ENCODE measurements around the gene SORCS1. TPM values are rescaled to one million over a fixed set of nuclear protein-coding genes. Genes with fewer than 3 reads are reported as not detected.

SORCS1 gene
- total RNA-seq, 1 donor from 2014 or later: 1.1 TPM

DNA sequence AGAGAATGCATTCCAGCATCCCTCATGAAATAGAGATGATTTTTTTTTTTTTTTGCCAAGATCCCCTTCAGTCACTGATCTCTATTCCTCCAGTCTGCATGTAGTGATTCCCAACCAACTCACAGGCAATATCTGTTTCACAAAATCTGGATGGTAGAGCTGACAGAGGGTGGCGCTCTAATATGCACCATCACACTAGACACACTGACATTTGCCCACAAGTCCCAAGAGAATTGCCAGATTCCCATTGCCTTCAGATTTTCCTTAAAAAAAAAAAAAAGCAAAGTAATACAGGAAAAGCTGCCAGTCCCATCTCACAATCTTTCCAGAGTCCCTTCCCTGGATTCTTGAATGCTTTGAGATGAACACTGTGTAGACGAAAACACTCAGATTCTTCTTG is 301.0 kb downstream of the SORCS1 start:
- Mint-ChIP-seq H3K4me3 (ENCODE audit: unreplicated experiment) (no peak overlapping the region), H3K27ac (ENCODE audit: unreplicated experiment) (no peak overlapping the region), H3K36me3 (ENCODE audit: low read depth, unreplicated experiment) (no peaks in the 10 kb centered on the region), H3K4me1 (ENCODE audit: low read depth, unreplicated experiment) (no peaks in the 10 kb centered on the region), H3K9me3 (ENCODE audit: unreplicated experiment) (no peaks in the 10 kb centered on the region), H3K27me3 (ENCODE audit: low read depth, unreplicated experiment) (no peaks in the 10 kb centered on the region)
- no peak for TF ChIP-seq EZH2 (IDR thresholded peaks at IDR 0.05; ENCODE audit: insufficient read depth, low read length)
- TF ChIP-seq, protein P1, sequence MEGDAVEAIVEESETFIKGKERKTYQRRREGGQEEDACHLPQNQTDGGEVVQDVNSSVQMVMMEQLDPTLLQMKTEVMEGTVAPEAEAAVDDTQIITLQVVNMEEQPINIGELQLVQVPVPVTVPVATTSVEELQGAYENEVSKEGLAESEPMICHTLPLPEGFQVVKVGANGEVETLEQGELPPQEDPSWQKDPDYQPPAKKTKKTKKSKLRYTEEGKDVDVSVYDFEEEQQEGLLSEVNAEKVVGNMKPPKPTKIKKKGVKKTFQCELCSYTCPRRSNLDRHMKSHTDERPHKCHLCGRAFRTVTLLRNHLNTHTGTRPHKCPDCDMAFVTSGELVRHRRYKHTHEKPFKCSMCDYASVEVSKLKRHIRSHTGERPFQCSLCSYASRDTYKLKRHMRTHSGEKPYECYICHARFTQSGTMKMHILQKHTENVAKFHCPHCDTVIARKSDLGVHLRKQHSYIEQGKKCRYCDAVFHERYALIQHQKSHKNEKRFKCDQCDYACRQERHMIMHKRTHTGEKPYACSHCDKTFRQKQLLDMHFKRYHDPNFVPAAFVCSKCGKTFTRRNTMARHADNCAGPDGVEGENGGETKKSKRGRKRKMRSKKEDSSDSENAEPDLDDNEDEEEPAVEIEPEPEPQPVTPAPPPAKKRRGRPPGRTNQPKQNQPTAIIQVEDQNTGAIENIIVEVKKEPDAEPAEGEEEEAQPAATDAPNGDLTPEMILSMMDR (IDR thresholded peaks at IDR 0.05; ENCODE audit: insufficient read depth, low read depth, low read length): no peak
- Histone ChIP-seq H3K4me1 (ENCODE audit: insufficient read depth, low read length) (no peaks in the 10 kb centered on the region), H3K79me2 (ENCODE audit: insufficient read depth, low read length) (no peaks in the 10 kb centered on the region), H4K20me1 (ENCODE audit: insufficient read depth, low read length) (no peaks in the 10 kb centered on the region), H3K9ac (ENCODE audit: low read length) (no peak overlapping the region), H3K27me3 (ENCODE audit: insufficient read depth, low read length) (no peaks in the 10 kb centered on the region), H3K36me3 (ENCODE audit: insufficient read depth, low read length) (no peaks in the 10 kb centered on the region), H3K9me3 (ENCODE audit: insufficient read depth, low read depth, low read length) (no peaks in the 10 kb centered on the region), H2AFZ (ENCODE audit: low read depth, low read length) (no peak overlapping the region), H3K27ac (ENCODE audit: low read depth, low read length) (no peak overlapping the region), H3K4me3 (ENCODE audit: insufficient read depth, low read depth, low read length) (no peak overlapping the region), H3K4me2 (ENCODE audit: low read length) (no peak overlapping the region)
- FAIRE-seq: no peak
- DNase-seq (ENCODE audit: low read depth): no peak

DNA sequence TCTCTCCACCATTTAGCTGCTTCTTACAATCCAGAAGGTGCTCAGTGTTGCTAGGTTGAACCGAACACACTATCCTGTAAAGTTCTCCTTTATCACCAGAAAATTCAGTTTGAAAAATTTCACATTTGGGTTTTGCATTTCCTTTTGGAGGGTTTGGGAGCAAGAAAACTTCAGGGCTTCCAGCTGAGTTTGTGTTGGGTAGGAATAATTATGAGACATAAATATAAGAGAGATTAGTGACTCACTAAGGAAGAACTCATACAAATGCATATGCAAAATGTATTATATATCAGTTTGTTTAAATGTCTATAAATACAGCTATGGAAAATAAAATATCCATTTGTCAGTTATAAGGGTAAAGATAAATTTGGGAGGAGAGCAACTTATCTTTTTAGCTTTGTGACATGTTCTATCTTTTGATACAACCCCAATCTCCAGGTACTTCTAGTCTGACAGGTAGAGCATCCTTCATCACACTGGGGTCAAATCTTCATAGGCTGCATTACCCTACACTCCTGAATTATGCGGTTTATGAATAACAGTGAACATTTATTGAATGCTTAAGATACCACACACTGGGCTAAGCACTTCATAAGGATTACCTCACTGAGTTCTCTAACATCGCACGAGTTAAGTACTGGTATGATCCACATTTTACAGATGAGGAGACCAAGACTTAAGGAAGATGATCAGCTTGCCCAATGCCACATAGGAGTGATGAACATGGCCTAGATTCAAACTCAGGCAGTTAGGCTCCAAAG is 304.4 kb downstream of the SORCS1 start:
- Histone ChIP-seq H3K27ac (ENCODE audit: low read depth, low read length) (no peak overlapping the region), H3K9me3 (ENCODE audit: insufficient read depth, low read depth, low read length) (no peaks in the 10 kb centered on the region), H3K4me2 (ENCODE audit: low read length) (no peak overlapping the region), H3K4me1 (ENCODE audit: insufficient read depth, low read length) (no peaks in the 10 kb centered on the region), H3K9ac (ENCODE audit: low read length) (no peak overlapping the region), H3K27me3 (ENCODE audit: insufficient read depth, low read length) (no peaks in the 10 kb centered on the region), H3K36me3 (ENCODE audit: insufficient read depth, low read length) (no peaks in the 10 kb centered on the region), H4K20me1 (ENCODE audit: insufficient read depth, low read length) (no peaks in the 10 kb centered on the region), H3K79me2 (ENCODE audit: insufficient read depth, low read length) (no peaks in the 10 kb centered on the region), H2AFZ (ENCODE audit: low read depth, low read length) (no peak overlapping the region), H3K4me3 (ENCODE audit: insufficient read depth, low read depth, low read length) (no peak overlapping the region)
- no peaks in the 10 kb centered on the region for H3K4me1 Mint-ChIP-seq (ENCODE audit: low read depth, unreplicated experiment)
- no peaks in the 10 kb centered on the region for H3K27me3 Mint-ChIP-seq (ENCODE audit: low read depth, unreplicated experiment)
- TF ChIP-seq, protein P1 (IDR thresholded peaks at IDR 0.05; ENCODE audit: insufficient read depth, low read depth, low read length): no peak
- TF ChIP-seq EZH2 (IDR thresholded peaks at IDR 0.05; ENCODE audit: insufficient read depth, low read length): no peak
- no peak overlapping the region for H3K27ac Mint-ChIP-seq (ENCODE audit: unreplicated experiment)
- no peak overlapping the region for H3K4me3 Mint-ChIP-seq (ENCODE audit: unreplicated experiment)
- no peaks in the 10 kb centered on the region for H3K36me3 Mint-ChIP-seq (ENCODE audit: low read depth, unreplicated experiment)
- no peak for FAIRE-seq
- no peak for DNase-seq (ENCODE audit: low read depth)
- no peaks in the 10 kb centered on the region for H3K9me3 Mint-ChIP-seq (ENCODE audit: unreplicated experiment)

DNA sequence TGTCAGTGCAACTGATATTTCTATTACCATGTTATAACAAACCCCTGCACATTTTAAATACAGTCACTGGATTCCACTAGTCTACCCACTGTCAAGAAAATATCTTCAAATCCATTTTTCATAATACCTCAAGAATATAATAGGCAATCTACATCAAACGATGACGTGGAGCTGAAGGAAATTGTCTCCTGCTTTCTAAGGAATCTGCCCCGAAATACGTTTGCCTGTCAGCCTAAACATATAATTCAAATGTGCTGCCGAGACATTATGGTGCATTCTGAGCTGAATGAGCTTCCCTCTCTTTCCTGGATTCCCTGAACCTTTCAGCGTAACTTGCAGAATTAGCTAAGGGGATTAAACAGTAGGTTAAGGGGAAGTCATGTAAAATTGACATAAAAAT is 306.8 kb downstream of the SORCS1 start:
- Histone ChIP-seq H3K9ac (ENCODE audit: low read length) (no peak overlapping the region), H2AFZ (ENCODE audit: low read depth, low read length) (no peak overlapping the region), H3K27ac (ENCODE audit: low read depth, low read length) (no peak overlapping the region), H4K20me1 (ENCODE audit: insufficient read depth, low read length) (no peaks in the 10 kb centered on the region), H3K27me3 (ENCODE audit: insufficient read depth, low read length) (no peaks in the 10 kb centered on the region), H3K36me3 (ENCODE audit: insufficient read depth, low read length) (no peaks in the 10 kb centered on the region), H3K4me3 (ENCODE audit: insufficient read depth, low read depth, low read length) (no peak overlapping the region), H3K4me2 (ENCODE audit: low read length) (no peak overlapping the region), H3K9me3 (ENCODE audit: insufficient read depth, low read depth, low read length) (peaks cover 3% of the 10 kb centered on the region), H3K79me2 (ENCODE audit: insufficient read depth, low read length) (no peaks in the 10 kb centered on the region), H3K4me1 (ENCODE audit: insufficient read depth, low read length) (no peaks in the 10 kb centered on the region)
- no peaks in the 10 kb centered on the region for H3K36me3 Mint-ChIP-seq (ENCODE audit: low read depth, unreplicated experiment)
- H3K9me3 Mint-ChIP-seq (ENCODE audit: unreplicated experiment): no peaks in the 10 kb centered on the region
- no peak for TF ChIP-seq EZH2 (IDR thresholded peaks at IDR 0.05; ENCODE audit: insufficient read depth, low read length)
- TF ChIP-seq, protein P1 (IDR thresholded peaks at IDR 0.05; ENCODE audit: insufficient read depth, low read depth, low read length): no peak
- no peak overlapping the region for H3K4me3 Mint-ChIP-seq (ENCODE audit: unreplicated experiment)
- no peaks in the 10 kb centered on the region for H3K4me1 Mint-ChIP-seq (ENCODE audit: low read depth, unreplicated experiment)
- DNase-seq (ENCODE audit: low read depth): no peak
- FAIRE-seq: no peak
- no peak overlapping the region for H3K27ac Mint-ChIP-seq (ENCODE audit: unreplicated experiment)
- H3K27me3 Mint-ChIP-seq (ENCODE audit: low read depth, unreplicated experiment): no peaks in the 10 kb centered on the region
